ENCODE results near the gene GRIK3.

Gene GRIK3

DNA sequence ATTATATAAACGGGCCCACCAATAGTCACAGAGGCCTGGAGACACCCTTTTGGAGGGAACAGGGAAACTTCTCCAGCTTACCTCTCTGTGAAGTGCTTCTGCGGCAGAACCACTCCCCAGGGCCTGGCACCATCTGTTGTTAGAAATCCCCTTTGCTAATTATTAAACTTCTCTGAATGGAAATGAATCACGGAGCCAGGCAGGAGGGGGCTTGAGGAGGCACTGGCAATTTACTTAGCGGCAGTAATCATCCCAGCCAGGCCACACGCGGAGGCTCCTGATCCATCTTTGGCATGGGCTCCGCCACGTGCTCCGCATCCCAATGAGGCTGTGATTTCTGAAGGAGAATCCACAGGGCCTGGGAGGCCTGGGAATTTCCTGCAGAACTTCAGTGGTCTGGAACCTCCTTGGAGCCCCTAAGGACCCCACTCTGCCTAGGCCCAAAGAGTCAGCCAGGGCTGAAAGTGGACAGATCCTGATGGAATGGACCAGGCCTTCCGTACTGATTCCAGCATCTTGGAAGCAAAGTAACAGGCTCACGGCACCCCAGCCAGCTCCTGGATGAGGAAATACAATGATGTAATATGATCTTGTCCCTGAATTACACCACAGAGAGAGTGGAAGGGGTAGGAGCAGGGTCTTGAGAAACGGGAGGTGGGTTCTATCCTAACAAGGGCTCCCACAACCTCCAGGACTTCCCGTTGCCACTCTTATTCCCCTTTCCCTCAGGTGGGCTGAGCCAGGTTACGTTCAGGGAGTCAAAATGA, 62.3 kb downstream of the GRIK3 start:
- DNase-seq (ENCODE audit: low read depth) = no peak
- TF ChIP-seq CTCF (conservative IDR thresholded peaks at IDR 0.05; ENCODE audit: low read depth, low read length) = no peak
- no peak overlapping the region for H3K4me3 ChIP-seq (ENCODE audit: low read length)

- DNase-seq (ENCODE audit: low read depth) = no peak
- H3K4me3 ChIP-seq (ENCODE audit: low read length) = no peak overlapping the region
- TF ChIP-seq CTCF (conservative IDR thresholded peaks at IDR 0.05; ENCODE audit: low read depth, low read length) = no peak
These were observed 65.6 kb downstream of the GRIK3 start for GRCh38 chr1:36968730-36969129.

DNA sequence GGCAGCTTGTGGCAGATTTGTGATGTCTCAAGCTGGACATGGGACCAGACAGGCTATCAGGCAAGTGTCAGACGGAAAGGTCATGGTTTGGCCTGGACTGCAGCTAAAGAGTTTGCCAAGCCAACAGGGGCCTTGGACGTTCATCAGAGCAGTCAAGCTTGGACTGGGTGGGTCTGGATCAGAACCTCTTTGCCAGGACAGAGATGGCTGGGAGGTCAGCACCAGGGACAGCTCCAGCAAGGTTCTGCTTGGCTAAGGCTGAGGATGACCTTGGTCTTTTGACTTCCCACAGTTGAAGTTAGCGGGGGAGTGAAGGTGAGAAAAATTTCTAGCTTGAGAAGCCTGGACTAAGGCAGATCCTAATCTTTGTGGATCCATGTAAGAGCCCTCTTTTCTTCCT, 68.1 kb downstream of the GRIK3 start:
- no peak overlapping the region for H3K4me3 ChIP-seq (ENCODE audit: low read length)
- TF ChIP-seq CTCF (conservative IDR thresholded peaks at IDR 0.05; ENCODE audit: low read depth, low read length) = no peak
- no peak for DNase-seq (ENCODE audit: low read depth)

DNA sequence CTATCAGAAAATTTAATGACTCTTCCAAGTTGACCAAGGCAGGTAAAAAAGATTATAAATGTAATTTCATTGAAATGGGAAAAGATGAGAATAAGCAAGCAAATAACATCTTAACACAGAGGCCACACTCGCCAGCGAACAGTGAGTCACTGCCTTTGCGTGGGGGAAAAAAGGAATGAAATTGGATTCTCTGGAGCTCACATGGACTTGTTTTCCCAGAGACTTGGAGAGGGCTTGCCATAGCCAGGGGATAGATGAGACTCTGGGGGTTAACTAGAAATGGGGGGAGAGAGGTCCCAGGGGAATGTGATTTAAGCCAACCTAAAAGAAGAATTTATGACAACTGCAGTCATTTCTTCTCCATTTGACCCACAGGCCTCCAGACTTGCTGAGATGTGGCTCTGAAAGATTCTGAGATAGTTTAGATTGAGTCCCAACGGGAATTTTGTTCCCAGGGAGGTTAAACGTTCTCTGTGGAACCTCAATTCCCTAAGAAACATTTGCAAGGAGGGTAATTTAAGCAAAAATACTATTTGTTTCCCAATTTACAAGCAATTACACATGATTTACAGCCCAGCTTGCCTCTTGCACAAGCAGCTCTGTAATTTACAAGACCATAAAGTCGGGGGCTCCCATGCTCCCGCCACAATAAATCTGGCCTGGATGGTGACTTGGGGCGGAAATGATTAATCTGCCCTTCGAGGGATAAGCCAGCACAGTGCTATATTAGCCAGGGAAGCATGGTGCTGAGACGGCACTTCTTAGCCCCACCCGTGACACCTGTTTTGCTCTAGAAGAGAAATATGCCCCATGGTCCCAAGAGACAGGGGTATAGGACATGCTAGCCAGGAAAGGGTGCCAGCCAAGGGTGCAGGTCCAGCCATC, 68.8 kb downstream of the GRIK3 start:
- TF ChIP-seq CTCF (conservative IDR thresholded peaks at IDR 0.05; ENCODE audit: low read depth, low read length) = no peak
- H3K4me3 ChIP-seq (ENCODE audit: low read length) = no peak overlapping the region
- no peak for DNase-seq (ENCODE audit: low read depth)

DNA sequence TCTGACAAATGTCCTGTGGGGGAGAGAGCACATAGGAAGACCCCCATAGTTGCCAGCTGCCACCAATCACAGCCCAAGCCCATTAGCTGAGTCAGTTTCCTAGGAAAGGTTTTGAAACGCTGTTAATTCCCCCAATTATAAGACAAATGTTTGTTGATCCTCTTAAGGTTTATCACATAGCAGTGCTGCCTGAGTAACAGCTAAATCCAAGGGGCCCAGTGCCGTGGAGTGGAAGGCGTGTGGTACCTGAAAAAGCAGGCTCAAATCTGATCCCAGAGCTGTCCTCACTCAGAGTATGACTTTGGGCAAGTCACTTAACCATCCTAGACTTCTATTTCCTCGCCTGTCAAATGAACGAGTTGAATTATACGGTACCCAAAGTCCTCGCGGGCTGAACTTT, 69.5 kb downstream of the GRIK3 start:
- H3K4me3 ChIP-seq (ENCODE audit: low read length) = no peak overlapping the region

DNA sequence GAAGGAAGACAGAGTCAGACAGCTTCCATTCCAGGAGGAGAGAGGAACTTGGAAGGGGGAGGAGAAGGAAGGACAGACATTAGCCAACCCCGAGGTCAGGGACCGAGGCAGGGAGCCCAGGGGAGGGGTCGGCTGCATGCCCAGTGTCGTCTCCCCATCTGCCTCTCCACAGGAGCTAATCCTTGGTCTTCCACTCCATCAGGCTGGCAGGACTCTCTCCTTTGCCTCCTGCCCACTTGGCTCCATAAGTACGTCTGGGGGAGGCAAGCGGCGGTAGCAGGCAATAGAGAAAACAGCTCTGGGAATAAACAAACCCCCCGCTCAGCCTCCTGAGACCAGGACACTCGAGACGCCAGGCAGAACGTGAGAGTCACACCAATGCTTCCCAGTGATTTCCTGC, 71.3 kb downstream of the GRIK3 start:
- no peak overlapping the region for H3K4me3 ChIP-seq (ENCODE audit: low read length)
- no peak for DNase-seq (ENCODE audit: low read depth)
- TF ChIP-seq CTCF (conservative IDR thresholded peaks at IDR 0.05; ENCODE audit: low read depth, low read length) = no peak

More for the DNA sequence above, 69.5 kb downstream of the GRIK3 start:
- no peak for DNase-seq (ENCODE audit: low read depth)
- no peak for TF ChIP-seq CTCF (conservative IDR thresholded peaks at IDR 0.05; ENCODE audit: low read depth, low read length)

Data from retinal pigment epithelial cell (primary cell).